Measurements from ENCODE around the gene FSTL5.

Gene FSTL5

DNA sequence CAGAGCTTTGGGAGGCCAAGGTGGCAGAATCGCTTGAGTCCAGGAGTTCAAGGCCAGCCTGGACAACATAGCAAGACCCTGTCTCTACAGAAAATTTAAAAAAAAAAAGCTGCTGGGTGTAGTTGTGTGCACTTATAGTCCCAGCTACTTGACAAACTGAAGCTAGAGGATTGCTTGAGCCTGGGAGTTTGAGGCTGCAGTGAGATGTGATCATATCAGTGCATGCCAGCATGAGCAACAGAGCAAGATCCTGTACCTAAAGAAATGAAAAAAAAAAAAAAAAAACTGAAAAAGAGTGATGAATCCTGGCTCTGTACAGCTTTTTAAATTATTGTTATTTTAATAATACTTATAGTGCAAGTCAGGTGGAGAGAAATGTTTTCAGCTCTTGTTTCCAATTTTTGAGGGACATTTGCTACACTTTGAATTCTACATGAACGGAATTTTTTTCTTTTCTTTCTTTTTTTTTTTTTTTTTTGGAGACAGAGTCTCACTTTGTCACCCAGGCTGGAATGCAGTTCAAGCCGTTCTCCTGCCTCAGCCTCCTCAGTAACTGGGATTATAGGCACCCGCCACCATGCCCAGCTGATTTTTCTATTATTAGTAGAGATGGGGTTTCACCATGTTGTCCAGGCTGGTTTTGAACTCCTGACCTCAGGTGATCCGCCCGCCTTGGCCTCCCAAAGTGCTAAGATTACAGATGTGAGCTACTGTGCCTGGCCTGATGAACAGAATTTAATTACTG, 215.6 kb downstream of the FSTL5 start:
- no peak for TF ChIP-seq CTCF (IDR thresholded peaks at IDR 0.05; ENCODE audit: insufficient read depth, low read length, missing control alignments)
- no peak overlapping the region for H3K4me3 ChIP-seq (ENCODE audit: low read depth, low read length)
- POLR2A ChIA-PET, result interaction anchor here (0.7 kb wide), 1 partner anchor 359 kb away, joined by 4 read pairs; no protein-coding TSS in a partner anchor
- CTCF ChIA-PET, result no interaction called here
- no peak for DNase-seq (ENCODE audit: low read depth, low spot score)

DNA sequence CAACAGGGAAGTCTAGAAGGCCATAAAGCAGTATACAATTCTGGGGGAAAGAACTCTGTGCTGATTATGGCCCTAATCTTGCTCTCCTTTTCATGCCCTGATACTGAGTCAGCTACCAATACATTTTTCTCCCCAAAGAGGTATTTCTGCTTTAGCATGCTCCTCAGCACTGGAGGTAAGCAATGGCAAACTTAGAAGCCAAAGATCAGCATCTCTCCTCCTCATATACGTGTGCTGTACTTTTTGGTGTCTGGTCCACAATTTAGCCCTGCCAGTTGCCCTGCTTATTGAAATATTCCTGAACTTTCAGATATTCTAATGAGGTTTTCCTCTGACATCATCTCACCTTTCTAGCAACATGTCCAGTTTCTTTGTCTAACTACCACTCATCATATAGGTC, 226.2 kb downstream of the FSTL5 start:
- POLR2A ChIA-PET, result no interaction called here
- H3K4me3 ChIP-seq (ENCODE audit: low read depth, low read length), result no peak overlapping the region
- no peak for TF ChIP-seq CTCF (IDR thresholded peaks at IDR 0.05; ENCODE audit: insufficient read depth, low read length, missing control alignments)
- no peak for DNase-seq (ENCODE audit: low read depth, low spot score)
- CTCF ChIA-PET, result no interaction called here

DNA sequence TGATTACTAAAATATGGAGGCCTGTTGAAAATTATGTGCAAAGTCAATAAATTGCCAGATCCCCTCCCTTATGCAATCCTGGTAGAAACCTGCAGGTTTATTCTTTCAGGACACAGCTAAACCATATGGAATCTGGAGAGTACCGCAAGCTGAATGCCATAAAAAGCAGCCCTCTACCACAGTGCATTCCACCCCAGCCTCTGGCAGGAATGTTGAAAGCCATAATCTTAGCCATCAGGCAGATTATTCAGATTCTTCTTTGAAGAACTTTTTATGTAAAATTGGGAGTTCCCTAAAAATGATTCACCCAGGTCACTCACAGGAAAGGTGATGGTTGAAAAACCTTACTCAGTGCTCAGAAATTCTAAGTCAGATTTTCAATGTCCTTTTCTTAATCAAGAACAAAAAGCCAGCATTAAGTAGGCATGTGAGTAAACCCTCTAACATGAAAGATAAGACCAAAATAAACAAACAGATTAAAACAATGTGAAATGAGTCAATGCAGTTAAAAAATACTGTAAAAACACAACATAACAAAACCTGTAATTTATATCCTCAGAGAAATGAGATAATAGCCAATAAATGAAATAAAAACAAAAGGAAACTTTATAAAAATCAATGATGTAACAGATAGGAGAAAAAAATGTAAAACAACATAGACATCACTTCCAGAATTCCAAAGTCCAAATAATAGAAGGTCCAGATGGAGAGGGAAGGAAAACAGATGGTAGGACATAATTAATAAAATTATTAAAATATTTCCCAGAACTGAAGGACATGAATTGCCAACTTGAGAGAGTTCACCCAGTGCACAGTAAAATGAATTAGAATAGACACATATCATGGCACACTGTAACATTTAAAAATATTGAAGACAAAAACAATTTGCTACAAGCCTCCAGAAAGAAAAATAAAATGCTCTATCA, 226.9 kb downstream of the FSTL5 start:
- peak; percentile 77 for DNase-seq (ENCODE audit: low read depth, low spot score)
- H3K4me3 ChIP-seq (ENCODE audit: low read depth, low read length), result no peak overlapping the region
- POLR2A ChIA-PET, result no interaction called here
- CTCF ChIA-PET, result no interaction called here
- no peak for TF ChIP-seq CTCF (IDR thresholded peaks at IDR 0.05; ENCODE audit: insufficient read depth, low read length, missing control alignments)

GRCh38 chr4:161931089-161931488, 232.7 kb downstream of the FSTL5 start:
- TF ChIP-seq CTCF (IDR thresholded peaks at IDR 0.05; ENCODE audit: insufficient read depth, low read length, missing control alignments), result no peak
- no peak overlapping the region for H3K4me3 ChIP-seq (ENCODE audit: low read depth, low read length)
- no peak for DNase-seq (ENCODE audit: low read depth, low spot score)
- ChIA-PET POLR2A (no interaction called here), CTCF (no interaction called here)

DNA sequence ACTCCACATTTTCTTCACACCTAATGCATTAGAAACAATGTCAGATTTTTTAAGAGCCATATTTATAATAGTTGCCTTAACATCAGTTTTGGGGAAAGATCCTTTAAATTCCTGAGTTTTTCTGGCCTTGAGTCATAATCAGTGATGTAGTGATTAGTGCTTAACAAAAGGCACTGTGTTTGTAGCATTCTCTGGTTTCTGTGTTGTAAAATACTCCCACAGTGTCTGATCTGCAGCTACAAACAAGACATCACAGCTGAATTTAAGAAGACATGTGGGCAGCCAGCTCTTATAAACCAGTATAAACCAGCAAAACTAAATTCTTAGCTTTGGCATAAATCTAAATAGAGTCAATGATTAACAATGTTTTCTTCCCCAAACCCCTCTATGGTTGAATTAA, 233.8 kb downstream of the FSTL5 start:
- DNase-seq (ENCODE audit: low read depth, low spot score), result no peak
- TF ChIP-seq CTCF (IDR thresholded peaks at IDR 0.05; ENCODE audit: insufficient read depth, low read length, missing control alignments), result no peak
- no peak overlapping the region for H3K4me3 ChIP-seq (ENCODE audit: low read depth, low read length)
- ChIA-PET CTCF (no interaction called here), POLR2A (no interaction called here)

Data from AG04449 (cell line).